Fibroblast of mammary gland (primary cell): ENCODE measurements around the gene C6orf62.

Experiments used
- DNase-seq: peaks from one replicate; pipeline ENCODE4 v3.0.0-alpha.2; 2010; ENCODE audit warnings: low read depth
- H3K4me3 ChIP-seq: 2 replicates; pipeline ENCODE4 v1.5.1; 2011; ENCODE audit warnings: low read depth, mild to moderate bottlenecking, low read length, moderate library complexity; ENCODE audit not compliant: control insufficient read depth
- CTCF ChIP-seq: conservative IDR thresholded peaks from 2 replicates; pipeline ENCODE4 v1.5.1; 2011; ENCODE audit warnings: low read depth, low read length, inconsistent platforms; ENCODE audit not compliant: control insufficient read depth, insufficient read depth

The C6orf62 gene

GRCh38 chr6:24709014-24709711, 9.8 kb downstream of the C6orf62 start:
- no peak for TF ChIP-seq CTCF

GRCh38 chr6:24708612-24709011, 10.3 kb downstream of the C6orf62 start:
- DNase-seq: no peak
- no peak for TF ChIP-seq CTCF
- H3K4me3 ChIP-seq: no peak overlapping the region

More at GRCh38 chr6:24709014-24709711, 9.8 kb downstream of the C6orf62 start:
- no peak for DNase-seq
- no peak overlapping the region for H3K4me3 ChIP-seq

GRCh38 chr6:24704468-24704867, 14.5 kb downstream of the C6orf62 start:
- no peak for DNase-seq
- no peak overlapping the region for H3K4me3 ChIP-seq
- no peak for TF ChIP-seq CTCF

- no peak for DNase-seq
- H3K4me3 ChIP-seq: no peak overlapping the region
- no peak for TF ChIP-seq CTCF
Observed at GRCh38 chr6:24702720-24703282, 16.2 kb downstream of the C6orf62 start.

GRCh38 chr6:24699521-24700359, 19.2 kb downstream of the C6orf62 start:
- H3K4me3 ChIP-seq: no peak overlapping the region
- DNase-seq: peak; percentile 40
- TF ChIP-seq CTCF: no peak

- no peak overlapping the region for H3K4me3 ChIP-seq
- DNase-seq: no peak
- no peak for TF ChIP-seq CTCF
Observed at GRCh38 chr6:24696097-24696496, 22.9 kb downstream of the C6orf62 start.
